Liver (tissue), 9 donors: ENCODE results near the gene CCDC40. TPM values are rescaled to one million over a fixed set of nuclear protein-coding genes. Genes with fewer than 3 reads are reported as not detected.
A peak's percentile ranks its signal among the peaks of the same experiment; 100 is the strongest.

Source experiments
- DNase-seq: peaks from one replicate; pipeline ENCODE4 v3.0.0-alpha.2; 2017; ENCODE audit warnings: low spot score
- H3K27ac ChIP-seq, 2 donors: one replicate each; pipeline ENCODE4 v1.7.0; 2013; ENCODE audit warnings: inconsistent platforms in 2 of 2, low read length in 2 of 2, control low read depth in 1 of 2, low read depth in 1 of 2, mild to moderate bottlenecking in 1 of 2
- H3K27me3 ChIP-seq, 4 donors: one replicate each; pipeline versions ENCODE4 v1.6.1 to v1.7.0; 2013; ENCODE audit warnings: low read length in 3 of 4, inconsistent platforms in 1 of 4, mild to moderate bottlenecking in 1 of 4, moderate library complexity in 1 of 4; ENCODE audit not compliant: control insufficient read depth in 4 of 4, insufficient read depth in 4 of 4
- H3K36me3 ChIP-seq, 4 donors: one replicate each; pipeline versions ENCODE4 v1.6.1 to v1.7.0; 2013; ENCODE audit warnings: low read length in 3 of 4, mild to moderate bottlenecking in 3 of 4, low read depth in 1 of 4, moderate library complexity in 1 of 4; ENCODE audit not compliant: control insufficient read depth in 4 of 4, insufficient read depth in 3 of 4
- H3K4me1 ChIP-seq, 4 donors: one replicate each; pipeline versions ENCODE4 v1.6.1 to v1.7.0; 2013; ENCODE audit warnings: low read length in 3 of 4, mild to moderate bottlenecking in 3 of 4, moderate library complexity in 1 of 4; ENCODE audit not compliant: control insufficient read depth in 4 of 4, insufficient read depth in 4 of 4
- H3K4me3 ChIP-seq, 3 donors: one replicate each; pipeline versions ENCODE4 v1.6.1 to v1.7.0; 2013; ENCODE audit warnings: low read length in 3 of 3, control low read depth in 1 of 3, low read depth in 1 of 3, mild to moderate bottlenecking in 1 of 3
- H3K9ac ChIP-seq, 2 donors: one replicate each; pipeline ENCODE4 v1.7.0; 2013; ENCODE audit warnings: low read length in 2 of 2, mild to moderate bottlenecking in 2 of 2, moderate library complexity in 2 of 2, control low read depth in 1 of 2, low read depth in 1 of 2
- H3K9me3 ChIP-seq, 4 donors: one replicate each; pipeline versions ENCODE4 v1.6.1 to v1.7.0; 2013; ENCODE audit warnings: low read length in 3 of 4; ENCODE audit not compliant: control insufficient read depth in 4 of 4
- EGR1 ChIP-seq, 2 donors: IDR thresholded peaks; 2 replicates each; pipeline ENCODE4 v1.6.1; 2016 to 2018; ENCODE audit warnings: antibody characterized with exemption in 2 of 2, low read depth in 2 of 2
- FOXA1 ChIP-seq: IDR thresholded peaks from 2 replicates; pipeline ENCODE4 v1.6.1; 2016; ENCODE audit warnings: antibody characterized with exemption
- FOXA2 ChIP-seq: IDR thresholded peaks from 2 replicates; pipeline ENCODE4 v1.6.1; 2016; ENCODE audit warnings: antibody characterized with exemption
- GABPA ChIP-seq, 2 donors: IDR thresholded peaks in 1 of 2; conservative IDR thresholded peaks in 1 of 2; 2 replicates each; pipeline ENCODE4 v1.6.1; 2016; ENCODE audit warnings: antibody characterized with exemption in 2 of 2, mild to moderate bottlenecking in 1 of 2, moderate library complexity in 1 of 2
- HNF4A ChIP-seq, 2 donors: conservative IDR thresholded peaks; 2 replicates each; pipeline ENCODE4 v1.6.1; 2016; ENCODE audit warnings: antibody characterized with exemption in 2 of 2, mild to moderate bottlenecking in 2 of 2
- HNF4G ChIP-seq: IDR thresholded peaks from 2 replicates; pipeline ENCODE4 v1.6.1; 2016; ENCODE audit warnings: antibody characterized with exemption
- JUND ChIP-seq, 2 donors: IDR thresholded peaks; 2 replicates each; pipeline ENCODE4 v1.6.1; 2016; ENCODE audit warnings: antibody characterized with exemption in 2 of 2
- NR2F2 ChIP-seq: IDR thresholded peaks from 2 replicates; pipeline ENCODE4 v1.6.1; 2016; ENCODE audit warnings: antibody characterized with exemption
- RAD21 ChIP-seq, 2 donors: IDR thresholded peaks; 2 replicates each; pipeline ENCODE4 v1.6.1; 2016; ENCODE audit warnings: antibody characterized with exemption in 2 of 2, mild to moderate bottlenecking in 2 of 2
- RXRA ChIP-seq, 2 donors: IDR thresholded peaks; 2 replicates each; pipeline ENCODE4 v1.6.1; 2017 to 2018; ENCODE audit warnings: antibody characterized with exemption in 2 of 2, mild to moderate bottlenecking in 1 of 2
- SP1 ChIP-seq: IDR thresholded peaks from 2 replicates; pipeline ENCODE4 v1.6.1; 2018; ENCODE audit warnings: antibody characterized with exemption, mild to moderate bottlenecking
- TAF1 ChIP-seq: conservative IDR thresholded peaks from 2 replicates; pipeline ENCODE4 v1.6.1; 2016; ENCODE audit warnings: antibody characterized with exemption, mild to moderate bottlenecking
- YY1 ChIP-seq: IDR thresholded peaks from 2 replicates; pipeline ENCODE4 v1.6.1; 2016; ENCODE audit warnings: antibody characterized with exemption, mild to moderate bottlenecking
- WGBS: extraction: QIAGEN DNeasy Blood & Tissue Kit; methylation state at CpG from one replicate; pipeline ENCODE4 v1.1.7; 2013; 5-methylcytosine and 5-hydroxymethylcytosine counted together
- polyA plus RNA-seq, 2 donors: library from polyadenylated mRNA; stranded (reverse) in 1 of 2; unstranded in 1 of 2; fragments of 200-250 nt in 1 of 2; fragments of >200 nt in 1 of 2; fragmentation: Nextera tagmentation in 1 of 2; extraction: Ambion mirVana in 1 of 2; gene quantifications; one replicate each; pipeline versions ENCODE4 v1.2.1 to v1.2.3, GENCODE V29; 2013 to 2015
- total RNA-seq, 2 donors: library from RNA; depleted of rRNA; stranded (reverse); fragments of >200 nt; gene quantifications; one replicate each; pipeline ENCODE4 v1.2.3, GENCODE V29; 2014
- TF ChIP-seq, protein P1 (sequence below): IDR thresholded peaks from 2 replicates; pipeline ENCODE4 v1.6.1; 2016; ENCODE audit warnings: antibody characterized with exemption
- TF ChIP-seq, protein P2 (sequence below): IDR thresholded peaks from 2 replicates; pipeline ENCODE4 v1.6.1; 2016; ENCODE audit warnings: antibody characterized with exemption, mild to moderate bottlenecking
- TF ChIP-seq, protein P3 (sequence below): IDR thresholded peaks from 2 replicates; pipeline ENCODE4 v1.6.1; 2016; ENCODE audit warnings: antibody characterized with exemption
- TF ChIP-seq, protein P4 (sequence below): IDR thresholded peaks from 2 replicates; pipeline ENCODE4 v1.6.1; 2016; ENCODE audit warnings: antibody characterized with exemption
- donor health status: healthy.
- donor health status: healthy.
- donor health status: healthy.
- donor health status: healthy.
- donor health status: healthy.

CCDC40 gene
- total and polyA plus RNA-seq, 4 donors: 0.60 to 3.0 (median 1.4) TPM

GRCh38 chr17:80024206-80024972, 12.1 kb upstream of the CCDC40 start:
- Histone ChIP-seq H3K9ac (peak overlapping the region in 1 of 2 donors; percentile 33), H3K9me3 (no peaks in the 10 kb centered on the region), H3K27ac (peak overlapping the region; percentile 61 to 74), H3K27me3 (no peaks in the 10 kb centered on the region), H3K4me3 (peak overlapping the region; percentile 8 to 41 (median 20)), H3K4me1 (peaks cover 25 to 68% (median 49%) of the 10 kb centered on the region in 4 donors), H3K36me3 (no peaks in the 10 kb centered on the region)
- DNase-seq: no peak
- TF ChIP-seq, protein P1, sequence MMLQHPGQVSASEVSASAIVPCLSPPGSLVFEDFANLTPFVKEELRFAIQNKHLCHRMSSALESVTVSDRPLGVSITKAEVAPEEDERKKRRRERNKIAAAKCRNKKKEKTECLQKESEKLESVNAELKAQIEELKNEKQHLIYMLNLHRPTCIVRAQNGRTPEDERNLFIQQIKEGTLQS: no peak
- TF ChIP-seq YY1 (no peak), JUND (IDR thresholded peaks at IDR 0.05) (no peak), HNF4G (no peak), GABPA (IDR thresholded peaks at IDR 0.05 in 1 of 2, conservative IDR thresholded peaks at IDR 0.05 in 1 of 2) (no peak), HNF4A (conservative IDR thresholded peaks at IDR 0.05) (no peak), FOXA2 (no peak), NR2F2 (no peak)
- TF ChIP-seq, protein P2, sequence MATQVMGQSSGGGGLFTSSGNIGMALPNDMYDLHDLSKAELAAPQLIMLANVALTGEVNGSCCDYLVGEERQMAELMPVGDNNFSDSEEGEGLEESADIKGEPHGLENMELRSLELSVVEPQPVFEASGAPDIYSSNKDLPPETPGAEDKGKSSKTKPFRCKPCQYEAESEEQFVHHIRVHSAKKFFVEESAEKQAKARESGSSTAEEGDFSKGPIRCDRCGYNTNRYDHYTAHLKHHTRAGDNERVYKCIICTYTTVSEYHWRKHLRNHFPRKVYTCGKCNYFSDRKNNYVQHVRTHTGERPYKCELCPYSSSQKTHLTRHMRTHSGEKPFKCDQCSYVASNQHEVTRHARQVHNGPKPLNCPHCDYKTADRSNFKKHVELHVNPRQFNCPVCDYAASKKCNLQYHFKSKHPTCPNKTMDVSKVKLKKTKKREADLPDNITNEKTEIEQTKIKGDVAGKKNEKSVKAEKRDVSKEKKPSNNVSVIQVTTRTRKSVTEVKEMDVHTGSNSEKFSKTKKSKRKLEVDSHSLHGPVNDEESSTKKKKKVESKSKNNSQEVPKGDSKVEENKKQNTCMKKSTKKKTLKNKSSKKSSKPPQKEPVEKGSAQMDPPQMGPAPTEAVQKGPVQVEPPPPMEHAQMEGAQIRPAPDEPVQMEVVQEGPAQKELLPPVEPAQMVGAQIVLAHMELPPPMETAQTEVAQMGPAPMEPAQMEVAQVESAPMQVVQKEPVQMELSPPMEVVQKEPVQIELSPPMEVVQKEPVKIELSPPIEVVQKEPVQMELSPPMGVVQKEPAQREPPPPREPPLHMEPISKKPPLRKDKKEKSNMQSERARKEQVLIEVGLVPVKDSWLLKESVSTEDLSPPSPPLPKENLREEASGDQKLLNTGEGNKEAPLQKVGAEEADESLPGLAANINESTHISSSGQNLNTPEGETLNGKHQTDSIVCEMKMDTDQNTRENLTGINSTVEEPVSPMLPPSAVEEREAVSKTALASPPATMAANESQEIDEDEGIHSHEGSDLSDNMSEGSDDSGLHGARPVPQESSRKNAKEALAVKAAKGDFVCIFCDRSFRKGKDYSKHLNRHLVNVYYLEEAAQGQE: no peak
- TF ChIP-seq, protein P3, sequence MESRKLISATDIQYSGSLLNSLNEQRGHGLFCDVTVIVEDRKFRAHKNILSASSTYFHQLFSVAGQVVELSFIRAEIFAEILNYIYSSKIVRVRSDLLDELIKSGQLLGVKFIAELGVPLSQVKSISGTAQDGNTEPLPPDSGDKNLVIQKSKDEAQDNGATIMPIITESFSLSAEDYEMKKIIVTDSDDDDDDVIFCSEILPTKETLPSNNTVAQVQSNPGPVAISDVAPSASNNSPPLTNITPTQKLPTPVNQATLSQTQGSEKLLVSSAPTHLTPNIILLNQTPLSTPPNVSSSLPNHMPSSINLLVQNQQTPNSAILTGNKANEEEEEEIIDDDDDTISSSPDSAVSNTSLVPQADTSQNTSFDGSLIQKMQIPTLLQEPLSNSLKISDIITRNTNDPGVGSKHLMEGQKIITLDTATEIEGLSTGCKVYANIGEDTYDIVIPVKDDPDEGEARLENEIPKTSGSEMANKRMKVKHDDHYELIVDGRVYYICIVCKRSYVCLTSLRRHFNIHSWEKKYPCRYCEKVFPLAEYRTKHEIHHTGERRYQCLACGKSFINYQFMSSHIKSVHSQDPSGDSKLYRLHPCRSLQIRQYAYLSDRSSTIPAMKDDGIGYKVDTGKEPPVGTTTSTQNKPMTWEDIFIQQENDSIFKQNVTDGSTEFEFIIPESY: no peak
- TF ChIP-seq, protein P4, sequence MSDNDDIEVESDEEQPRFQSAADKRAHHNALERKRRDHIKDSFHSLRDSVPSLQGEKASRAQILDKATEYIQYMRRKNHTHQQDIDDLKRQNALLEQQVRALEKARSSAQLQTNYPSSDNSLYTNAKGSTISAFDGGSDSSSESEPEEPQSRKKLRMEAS: no peak
- 37% methylated on average over 10 of the region's 10 CpGs for WGBS

- peak overlapping the region; percentile 38 to 58 for H3K27ac ChIP-seq
- no peaks in the 10 kb centered on the region for H3K36me3 ChIP-seq
- no peak overlapping the region for H3K4me3 ChIP-seq
- H3K27me3 ChIP-seq: no peaks in the 10 kb centered on the region
- WGBS: 46% methylated on average over 11 of the region's 11 CpGs
- no peak for DNase-seq
- no peak overlapping the region for H3K9ac ChIP-seq
- H3K9me3 ChIP-seq: no peaks in the 10 kb centered on the region
- H3K4me1 ChIP-seq: peaks cover 29 to 69% (median 51%) of the 10 kb centered on the region in 4 donors
- TF ChIP-seq TAF1: no peak
- TF ChIP-seq, protein P4: no peak
- no peak for TF ChIP-seq HNF4G
- TF ChIP-seq YY1: no peak
- TF ChIP-seq FOXA1: no peak
- TF ChIP-seq NR2F2: no peak
- no peak for TF ChIP-seq RAD21 (IDR thresholded peaks at IDR 0.05)
- TF ChIP-seq HNF4A (conservative IDR thresholded peaks at IDR 0.05): no peak
- TF ChIP-seq FOXA2: no peak
- TF ChIP-seq, protein P1: no peak
- TF ChIP-seq EGR1 (IDR thresholded peaks at IDR 0.05; ENCODE audit: low read depth in 2 of 2): no peak
- no peak for TF ChIP-seq GABPA (IDR thresholded peaks at IDR 0.05 in 1 of 2, conservative IDR thresholded peaks at IDR 0.05 in 1 of 2)
- TF ChIP-seq, protein P2: no peak
- TF ChIP-seq, protein P3: no peak
- TF ChIP-seq JUND (IDR thresholded peaks at IDR 0.05): no peak
- no peak for TF ChIP-seq SP1
- no peak for TF ChIP-seq RXRA (IDR thresholded peaks at IDR 0.05)
These were observed 11.3 kb upstream of the CCDC40 start for GRCh38 chr17:80025140-80025539.
